CD1c-positive myeloid dendritic cell (primary cell): Measurements from ENCODE around the gene PLXNA4.

Experiments used
- DNase-seq: peaks from one replicate; pipeline ENCODE4 v3.0.0-alpha.2; 2016; ENCODE audit errors: extremely low spot score

The PLXNA4 gene

GRCh38 chr7:132388688-132389087 lies 187.6 kb downstream of the PLXNA4 start:
- DNase-seq = no peak

GRCh38 chr7:132387596-132387995 lies 188.7 kb downstream of the PLXNA4 start:
- no peak for DNase-seq

GRCh38 chr7:132386201-132386681 lies 190.0 kb downstream of the PLXNA4 start:
- no peak for DNase-seq

- DNase-seq = no peak
Observed at GRCh38 chr7:132383962-132384361, 192.3 kb downstream of the PLXNA4 start.

GRCh38 chr7:132381742-132382472 lies 194.4 kb downstream of the PLXNA4 start:
- DNase-seq = no peak

GRCh38 chr7:132380059-132380458 lies 196.2 kb downstream of the PLXNA4 start:
- DNase-seq = no peak

GRCh38 chr7:132379292-132379691 lies 197.0 kb downstream of the PLXNA4 start:
- no peak for DNase-seq

GRCh38 chr7:132377703-132378584 lies 198.3 kb downstream of the PLXNA4 start:
- no peak for DNase-seq

- DNase-seq = no peak
Observed at GRCh38 chr7:132377015-132377414, 199.3 kb downstream of the PLXNA4 start.

GRCh38 chr7:132376361-132377013 lies 199.8 kb downstream of the PLXNA4 start:
- no peak for DNase-seq

- no peak for DNase-seq
Observed at GRCh38 chr7:132373879-132374278, 202.4 kb downstream of the PLXNA4 start.

- no peak for DNase-seq
Observed at GRCh38 chr7:132373041-132373440, 203.2 kb downstream of the PLXNA4 start.

GRCh38 chr7:132371948-132372347 lies 204.3 kb downstream of the PLXNA4 start:
- no peak for DNase-seq

- DNase-seq = no peak
Observed at GRCh38 chr7:132368246-132368900, 207.9 kb downstream of the PLXNA4 start.

GRCh38 chr7:132367795-132368194 lies 208.5 kb downstream of the PLXNA4 start:
- no peak for DNase-seq

- no peak for DNase-seq
Observed at GRCh38 chr7:132367004-132367403, 209.3 kb downstream of the PLXNA4 start.

- no peak for DNase-seq
Observed at GRCh38 chr7:132364226-132364625, 212.0 kb downstream of the PLXNA4 start.

GRCh38 chr7:132362059-132362458 lies 214.2 kb downstream of the PLXNA4 start:
- DNase-seq = no peak

GRCh38 chr7:132361146-132361545 lies 215.1 kb downstream of the PLXNA4 start:
- no peak for DNase-seq

- DNase-seq = no peak
Observed at GRCh38 chr7:132359743-132360142, 216.5 kb downstream of the PLXNA4 start.

GRCh38 chr7:132355048-132355447 lies 221.2 kb downstream of the PLXNA4 start:
- no peak for DNase-seq

- peak; percentile 3 for DNase-seq
Observed at GRCh38 chr7:132354527-132354926, 221.7 kb downstream of the PLXNA4 start.
